Measurements from ENCODE around the gene SLC25A18. TPM values are rescaled to one million over a fixed set of nuclear protein-coding genes. Genes with fewer than 3 reads are reported as not detected.
A peak's percentile ranks its signal among the peaks of the same experiment; 100 is the strongest.
"Not testable (repeated sequence)": the region's sequence is repeated elsewhere in the genome, so short reads cannot be mapped to it uniquely, and the experiment has no call there.

The SLC25A18 gene
- total RNA-seq, 4 donors from 2014 or later, result 0.93 to 5.3 (median 1.5) TPM

DNA sequence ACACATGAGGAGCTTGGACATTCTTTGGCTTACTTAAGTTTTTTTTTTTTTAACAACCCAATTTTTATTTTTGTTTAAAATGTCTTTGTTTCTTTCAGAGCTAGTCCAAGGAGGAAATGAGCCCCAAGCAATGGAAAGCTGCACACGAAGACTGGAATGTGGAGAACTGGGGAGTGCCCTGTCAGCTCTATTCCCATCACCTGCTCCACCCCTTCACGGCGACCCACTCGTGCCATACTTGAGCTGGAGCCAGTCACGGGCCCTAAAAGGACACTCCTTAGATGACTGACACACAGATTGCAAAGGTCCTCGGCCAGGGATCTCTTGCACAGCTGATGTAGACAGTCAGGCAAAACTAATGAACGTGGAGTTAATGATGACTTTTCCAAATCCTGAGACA, 10.6 kb upstream of the SLC25A18 start:
- no peak for TF ChIP-seq POLR2AphosphoS5 (IDR thresholded peaks at IDR 0.05)
- TF ChIP-seq EP300 (IDR thresholded peaks at IDR 0.05), result no peak
- TF ChIP-seq, protein P1, sequence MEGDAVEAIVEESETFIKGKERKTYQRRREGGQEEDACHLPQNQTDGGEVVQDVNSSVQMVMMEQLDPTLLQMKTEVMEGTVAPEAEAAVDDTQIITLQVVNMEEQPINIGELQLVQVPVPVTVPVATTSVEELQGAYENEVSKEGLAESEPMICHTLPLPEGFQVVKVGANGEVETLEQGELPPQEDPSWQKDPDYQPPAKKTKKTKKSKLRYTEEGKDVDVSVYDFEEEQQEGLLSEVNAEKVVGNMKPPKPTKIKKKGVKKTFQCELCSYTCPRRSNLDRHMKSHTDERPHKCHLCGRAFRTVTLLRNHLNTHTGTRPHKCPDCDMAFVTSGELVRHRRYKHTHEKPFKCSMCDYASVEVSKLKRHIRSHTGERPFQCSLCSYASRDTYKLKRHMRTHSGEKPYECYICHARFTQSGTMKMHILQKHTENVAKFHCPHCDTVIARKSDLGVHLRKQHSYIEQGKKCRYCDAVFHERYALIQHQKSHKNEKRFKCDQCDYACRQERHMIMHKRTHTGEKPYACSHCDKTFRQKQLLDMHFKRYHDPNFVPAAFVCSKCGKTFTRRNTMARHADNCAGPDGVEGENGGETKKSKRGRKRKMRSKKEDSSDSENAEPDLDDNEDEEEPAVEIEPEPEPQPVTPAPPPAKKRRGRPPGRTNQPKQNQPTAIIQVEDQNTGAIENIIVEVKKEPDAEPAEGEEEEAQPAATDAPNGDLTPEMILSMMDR (IDR thresholded peaks at IDR 0.05), result no peak
- TF ChIP-seq POLR2A (IDR thresholded peaks at IDR 0.05), result no peak
- 45 to 86% methylated on average over 2 of the region's 7 CpGs for WGBS, 2 donors (ENCODE audit: low coverage in 1 of 2)
- no peak for ATAC-seq
- no peaks in the 10 kb centered on the region for H3K27me3 ChIP-seq
- peaks cover 0 to 3% (median 0%) of the 10 kb centered on the region in 3 donors for H3K4me1 ChIP-seq
- H3K27ac ChIP-seq, result no peak overlapping the region
- H3K4me3 ChIP-seq, result no peak overlapping the region
- H3K36me3 ChIP-seq, result peaks cover 0 to 37% of the 10 kb centered on the region in 2 donors
- H3K9me3 ChIP-seq, result no peaks in the 10 kb centered on the region

DNA sequence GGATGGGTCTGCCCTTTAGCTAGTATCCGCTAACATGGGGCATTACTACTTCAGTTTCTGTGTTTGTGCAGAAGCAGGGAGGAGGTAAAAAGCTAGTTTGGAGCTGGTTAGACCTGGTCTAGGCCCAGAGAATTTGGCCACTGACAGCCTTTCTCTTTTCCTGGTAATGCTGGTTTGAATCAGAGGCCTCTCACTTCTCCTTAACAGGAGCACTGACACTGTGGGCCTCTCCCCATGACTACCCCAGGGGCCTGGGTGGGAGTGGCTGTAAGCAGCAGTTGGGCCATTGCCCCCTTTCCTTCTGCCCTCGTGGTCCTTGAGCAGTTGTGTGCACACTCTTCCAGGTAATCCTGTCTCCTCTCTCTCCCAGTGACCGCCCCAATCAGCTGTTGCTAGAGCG, 8.5 kb upstream of the SLC25A18 start:
- Histone ChIP-seq H3K4me3 (no peak overlapping the region), H3K36me3 (peaks cover 0 to 18% of the 10 kb centered on the region in 2 donors), H3K27ac (no peak overlapping the region), H3K9me3 (no peaks in the 10 kb centered on the region), H3K27me3 (no peaks in the 10 kb centered on the region), H3K4me1 (peaks cover 0 to 15% (median 0%) of the 10 kb centered on the region in 3 donors)
- 71 to 89% methylated on average over 3 to 4 of the region's 4 CpGs for WGBS, 2 donors (ENCODE audit: low coverage in 1 of 2)
- ATAC-seq, result no peak
- TF ChIP-seq POLR2A (IDR thresholded peaks at IDR 0.05) (no peak), EP300 (IDR thresholded peaks at IDR 0.05) (no peak), POLR2AphosphoS5 (IDR thresholded peaks at IDR 0.05) (no peak)
- TF ChIP-seq, protein P1 (IDR thresholded peaks at IDR 0.05), result no peak

DNA sequence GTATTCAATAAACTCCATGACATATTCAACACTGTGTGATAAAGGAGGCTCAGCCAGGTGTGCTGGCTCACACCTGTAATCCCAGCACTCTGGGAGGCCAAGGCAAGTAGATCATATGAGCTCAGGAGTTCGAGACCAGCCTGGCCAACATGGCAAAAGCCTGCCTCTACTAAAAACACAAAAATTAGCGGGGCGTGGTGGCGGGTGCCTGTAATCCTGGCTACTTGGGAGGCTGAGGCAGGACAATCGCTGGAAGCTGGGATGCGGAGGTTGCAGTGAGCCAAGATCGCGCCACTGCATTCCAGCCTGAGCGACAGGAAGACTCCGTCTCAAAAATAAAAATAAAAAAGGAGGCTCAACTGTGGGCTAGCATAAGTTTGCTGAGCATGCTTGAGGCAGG, 4.1 kb upstream of the SLC25A18 start:
- whole genome bisulfite sequencing, 2 donors (ENCODE audit: low coverage in 1 of 2), result 92 to 94% methylated on average over 8 to 9 of the region's 10 CpGs
- Histone ChIP-seq H3K4me1 (peaks cover 0 to 37% (median 8%) of the 10 kb centered on the region in 3 donors), H3K27ac (peak overlapping the region in 2 of 4 donors; percentile 48 to 61), H3K4me3 (no peak overlapping the region), H3K36me3 (no peaks in the 10 kb centered on the region), H3K27me3 (no peaks in the 10 kb centered on the region), H3K9me3 (no peaks in the 10 kb centered on the region)
- TF ChIP-seq POLR2AphosphoS5 (IDR thresholded peaks at IDR 0.05), result no peak
- no peak for ATAC-seq

DNA sequence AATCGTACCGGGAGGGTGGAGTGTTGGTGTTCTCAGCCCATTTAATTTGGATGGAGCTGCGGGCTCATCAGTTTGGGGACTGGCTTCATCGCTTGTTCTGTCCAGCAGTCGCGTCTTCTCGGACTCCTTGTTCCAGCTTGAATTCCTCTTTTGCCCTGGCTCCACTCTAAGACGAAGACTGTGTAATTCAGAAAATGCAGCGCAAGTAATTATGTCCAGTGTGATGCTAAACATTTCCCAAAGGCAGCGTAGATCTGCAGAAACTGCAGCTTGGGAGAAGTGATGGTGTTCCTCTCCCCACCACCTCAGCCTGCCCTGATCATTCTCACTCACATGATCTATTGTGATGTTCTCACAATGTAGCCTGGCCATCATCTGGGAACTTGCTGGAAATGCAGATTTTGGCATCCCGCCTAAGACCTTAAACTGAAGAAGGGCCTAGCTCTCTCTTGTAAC, 666 bp downstream of the SLC25A18 start:
- ATAC-seq, result peak; percentile 81
- Histone ChIP-seq H3K27ac (peak overlapping the region; percentile 74 to 90 (median 80)), H3K9me3 (no peaks in the 10 kb centered on the region), H3K27me3 (no peaks in the 10 kb centered on the region), H3K4me3 (peak overlapping the region in 1 of 2 donors; percentile 25), H3K4me1 (peaks cover 0 to 31% (median 8%) of the 10 kb centered on the region in 3 donors), H3K36me3 (no peaks in the 10 kb centered on the region)
- WGBS, 2 donors (ENCODE audit: low coverage in 1 of 2), result 34 to 74% methylated on average over 9 to 10 of the region's 11 CpGs
- TF ChIP-seq, protein P1 (IDR thresholded peaks at IDR 0.05), result no peak
- TF ChIP-seq POLR2AphosphoS5 (IDR thresholded peaks at IDR 0.05) (peak; percentile 69), POLR2A (IDR thresholded peaks at IDR 0.05) (no peak), EP300 (IDR thresholded peaks at IDR 0.05) (no peak)

DNA sequence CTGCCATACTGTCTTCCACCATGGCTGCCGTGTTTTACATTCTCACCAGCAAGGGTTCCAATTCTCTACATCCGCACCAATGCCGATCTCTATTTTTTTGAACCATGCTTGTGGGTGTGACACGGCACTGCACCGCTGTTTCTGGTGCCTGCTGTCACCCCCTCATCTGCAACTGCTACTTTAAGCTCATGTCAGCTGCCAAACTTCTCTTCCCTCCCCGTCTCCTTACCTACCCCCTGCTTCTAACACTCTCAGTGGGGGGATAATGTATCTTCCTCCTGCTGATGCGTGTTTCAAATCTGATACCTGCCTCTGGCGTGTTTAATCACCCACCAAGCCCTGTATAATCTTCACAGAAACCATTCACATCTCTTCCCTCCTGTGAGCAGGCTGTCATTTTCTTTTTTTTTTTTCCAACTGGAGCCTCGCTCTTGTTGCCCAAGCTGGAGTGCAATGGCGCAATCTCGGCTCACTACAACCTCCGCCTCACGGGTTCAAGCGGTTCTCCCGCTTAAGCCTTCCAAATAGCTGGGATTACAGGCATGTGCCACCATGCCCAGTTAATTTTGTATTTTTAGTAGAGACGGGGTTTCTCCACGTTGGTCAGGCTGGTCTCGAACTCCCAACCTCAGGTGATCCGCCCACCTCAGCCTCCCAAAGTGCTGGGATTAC, 2.9 kb downstream of the SLC25A18 start:
- not testable (repeated sequence) for H3K4me3 ChIP-seq, H3K9me3 ChIP-seq, H3K27me3 ChIP-seq, ATAC-seq, H3K36me3 ChIP-seq
- WGBS, 2 donors (ENCODE audit: low coverage in 1 of 2), result 90 to 93% methylated on average over 8 to 11 of the region's 19 CpGs
- Histone ChIP-seq H3K4me1 (peaks cover 7 to 51% (median 22%) of the 10 kb centered on the region in 3 donors), H3K27ac (peak overlapping the region in 3 of 4 donors; percentile 74 to 90 (median 84))

DNA sequence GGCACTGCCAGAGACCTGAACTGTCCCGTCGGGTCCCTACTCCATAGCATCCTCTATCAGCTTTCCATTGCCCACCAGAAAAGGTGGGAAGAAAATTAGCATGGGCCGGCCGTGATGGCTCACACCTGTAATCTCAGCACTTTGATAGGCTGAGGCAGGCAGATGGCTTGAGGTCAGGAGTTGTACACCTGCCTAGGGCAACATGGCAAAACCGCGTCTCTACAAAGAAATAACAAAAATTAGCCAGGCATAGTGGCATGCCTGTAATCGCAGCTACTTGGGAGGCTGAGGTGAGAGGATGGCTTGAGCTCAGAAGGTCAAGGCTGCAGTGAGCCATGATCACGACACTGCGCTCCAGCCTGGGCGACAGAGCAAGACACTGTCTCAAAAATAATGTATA, 3.5 kb downstream of the SLC25A18 start:
- TF ChIP-seq POLR2A (IDR thresholded peaks at IDR 0.05) (no peak), EP300 (IDR thresholded peaks at IDR 0.05) (no peak), POLR2AphosphoS5 (IDR thresholded peaks at IDR 0.05) (no peak)
- TF ChIP-seq, protein P1 (IDR thresholded peaks at IDR 0.05), result no peak
- no peaks in the 10 kb centered on the region for H3K27me3 ChIP-seq
- H3K36me3 ChIP-seq, result no peaks in the 10 kb centered on the region
- no peaks in the 10 kb centered on the region for H3K9me3 ChIP-seq
- 80 to 88% methylated on average over 5 to 6 of the region's 10 CpGs for WGBS, 2 donors (ENCODE audit: low coverage in 1 of 2)
- H3K4me1 ChIP-seq, result peaks cover 10 to 57% (median 26%) of the 10 kb centered on the region in 3 donors
- peak overlapping the region in 2 of 4 donors; percentile 59 to 90 for H3K27ac ChIP-seq
- ATAC-seq, result no peak
- H3K4me3 ChIP-seq, result no peak overlapping the region
